Adrenal gland (tissue), 12 donors: ENCODE measurements around the gene TNK1. TPM values are rescaled to one million over a fixed set of nuclear protein-coding genes. Genes with fewer than 3 reads are reported as not detected.

Experiments
- DNase-seq, 7 donors: peaks; one replicate each; pipeline ENCODE4 v3.0.0-alpha.2; 2019 to 2020
- H3K27ac ChIP-seq, 5 donors: fragments of 200-600 bp; sonication (generic) in 4 of 5; 1 replicate in 3 of 5; 2 replicates in 2 of 5; pipeline versions ENCODE4 v1.5.1 to v1.8.0; 2016 to 2020; ENCODE audit warnings: mild to moderate bottlenecking in 1 of 5
- H3K27me3 ChIP-seq: fragments of 200-600 bp; 2 replicates; pipeline ENCODE4 v1.8.0; 2021
- H3K36me3 ChIP-seq, 2 donors: fragments of 200-600 bp; replicated peaks in 1 of 2; 1 replicate in 1 of 2; 2 replicates in 1 of 2; pipeline versions ENCODE4 v1.5.1 to v1.8.0; 2018 to 2022
- H3K4me1 ChIP-seq, 2 donors: fragments of 200-600 bp; replicated peaks in 1 of 2; 1 replicate in 1 of 2; 2 replicates in 1 of 2; pipeline versions ENCODE4 v1.5.1 to v1.8.0; 2018 to 2021
- H3K4me3 ChIP-seq, 4 donors: fragments of 200-600 bp; sonication (generic) in 3 of 4; one replicate each; pipeline ENCODE4 v1.5.1; 2016 to 2018
- H3K9me3 ChIP-seq, 3 donors: fragments of 200-600 bp; sonication (generic) in 1 of 3; replicated peaks in 1 of 3; 1 replicate in 2 of 3; 2 replicates in 1 of 3; pipeline versions ENCODE4 v1.5.1 to v1.8.0; 2016 to 2021
- CTCF ChIP-seq, 6 experiments: fragments of 450-650 bp in 4 of 6; fragments of 200-600 bp in 2 of 6; sonication (generic) in 1 of 6; IDR thresholded peaks; 1 replicate in 5 of 6; 2 replicates in 1 of 6; pipeline versions ENCODE4 v1.5.1 to v1.8.0; 2016 to 2021; ENCODE audit warnings: antibody characterized with exemption in 6 of 6, mild to moderate bottlenecking in 2 of 6, moderate library complexity in 1 of 6
- POLR2A ChIP-seq, 2 donors: fragments of 450-650 bp; IDR thresholded peaks; one replicate each; pipeline ENCODE4 v1.6.1; 2017; ENCODE audit warnings: antibody characterized with exemption in 2 of 2, mild to moderate bottlenecking in 2 of 2, moderate library complexity in 1 of 2
- WGBS, 4 donors: extraction: QIAGEN DNeasy Blood & Tissue Kit in 2 of 4; methylation state at CpG; one replicate each; pipeline versions ENCODE4 v1.1.5 to v1.1.7; 2013 to 2017; 5-methylcytosine and 5-hydroxymethylcytosine counted together
- intact Hi-C, 2 donors: fragments of 100-400 bp; cut with DNase I; formaldehyde crosslinking; loops; one replicate each; pipeline versions ENCODE4 v1.14.1 to v1.15.0; 2022 to 2023
- polyA plus RNA-seq, 3 donors: library from polyadenylated mRNA; stranded (reverse); fragments of 200-250 nt in 2 of 3; fragments of 350-450 nt in 1 of 3; fragmentation: Illumina TruSeq in 1 of 3; extraction: RNeasy Lipid Tissue Mini Kit (QIAGEN cat#74804) in 1 of 3; gene quantifications; one replicate each; pipeline ENCODE4 v1.2.3, GENCODE V29; 2013 to 2014
- total RNA-seq, 9 donors: library from RNA; depleted of rRNA in 4 of 9; stranded (reverse); fragments of >200 nt in 4 of 9; fragments of 120-200 nt in 1 of 9; fragmentation: NEBNext Ultra II Directional in 1 of 9; extraction: Animal tissue kit (Norgen Biotek cat#: 25700) in 1 of 9; gene quantifications; one replicate each; pipeline versions ENCODE4 v1.1.0 to v1.2.4, GENCODE V29; 2013 to 2023
- donor health status: healthy with polysubstance abuse.
- donor health status: Bipolar disorder and iron deficiency.
- donor health status: DM: yes; HTN: yes; CAD: no.
- donor health status: DM: no; HTN: no; CAD: no.
- donor health status: DM: no; HTN: no; CAD: no.
- donor health status: DM: yes; HTN: yes; CAD: no.

TNK1 gene
- total and polyA plus RNA-seq, 12 donors, result 0.06 to 8.7 (median 2.0) TPM

GRCh38 chr17:7384489-7385081 lies 3.7 kb downstream of the TNK1 start:
- 53 to 89% (median 65%) methylated on average over 6 to 23 of the region's 23 CpGs for WGBS, 4 donors
- Histone ChIP-seq H3K4me3 (peak overlapping the region in 1 of 4 donors; percentile 49), H3K27me3 (peaks cover 6% of the 10 kb centered on the region), H3K4me1 (peaks cover 6 to 26% of the 10 kb centered on the region in 2 donors), H3K27ac (peak overlapping the region in 2 of 5 donors; percentile 3 to 5), H3K9me3 (no peaks in the 10 kb centered on the region), H3K36me3 (no peaks in the 10 kb centered on the region)
- DNase-seq, result no peak
- TF ChIP-seq POLR2A (IDR thresholded peaks at IDR 0.05), result no peak
- no peak for TF ChIP-seq CTCF (IDR thresholded peaks at IDR 0.05)
- intact Hi-C loops, result no loop called here

GRCh38 chr17:7388856-7389255 lies 8.0 kb downstream of the TNK1 start:
- Histone ChIP-seq H3K27ac (no peak overlapping the region), H3K27me3 (no peaks in the 10 kb centered on the region), H3K36me3 (no peaks in the 10 kb centered on the region), H3K9me3 (no peaks in the 10 kb centered on the region), H3K4me1 (peaks cover 3 to 14% of the 10 kb centered on the region in 2 donors), H3K4me3 (no peak overlapping the region)
- no peak for DNase-seq
- WGBS, 4 donors, result 90 to 100% (median 96%) methylated on average over 4 to 10 of the region's 10 CpGs
- intact Hi-C loops, result no loop called here
- no peak for TF ChIP-seq POLR2A (IDR thresholded peaks at IDR 0.05)
- no peak for TF ChIP-seq CTCF (IDR thresholded peaks at IDR 0.05)

DNA sequence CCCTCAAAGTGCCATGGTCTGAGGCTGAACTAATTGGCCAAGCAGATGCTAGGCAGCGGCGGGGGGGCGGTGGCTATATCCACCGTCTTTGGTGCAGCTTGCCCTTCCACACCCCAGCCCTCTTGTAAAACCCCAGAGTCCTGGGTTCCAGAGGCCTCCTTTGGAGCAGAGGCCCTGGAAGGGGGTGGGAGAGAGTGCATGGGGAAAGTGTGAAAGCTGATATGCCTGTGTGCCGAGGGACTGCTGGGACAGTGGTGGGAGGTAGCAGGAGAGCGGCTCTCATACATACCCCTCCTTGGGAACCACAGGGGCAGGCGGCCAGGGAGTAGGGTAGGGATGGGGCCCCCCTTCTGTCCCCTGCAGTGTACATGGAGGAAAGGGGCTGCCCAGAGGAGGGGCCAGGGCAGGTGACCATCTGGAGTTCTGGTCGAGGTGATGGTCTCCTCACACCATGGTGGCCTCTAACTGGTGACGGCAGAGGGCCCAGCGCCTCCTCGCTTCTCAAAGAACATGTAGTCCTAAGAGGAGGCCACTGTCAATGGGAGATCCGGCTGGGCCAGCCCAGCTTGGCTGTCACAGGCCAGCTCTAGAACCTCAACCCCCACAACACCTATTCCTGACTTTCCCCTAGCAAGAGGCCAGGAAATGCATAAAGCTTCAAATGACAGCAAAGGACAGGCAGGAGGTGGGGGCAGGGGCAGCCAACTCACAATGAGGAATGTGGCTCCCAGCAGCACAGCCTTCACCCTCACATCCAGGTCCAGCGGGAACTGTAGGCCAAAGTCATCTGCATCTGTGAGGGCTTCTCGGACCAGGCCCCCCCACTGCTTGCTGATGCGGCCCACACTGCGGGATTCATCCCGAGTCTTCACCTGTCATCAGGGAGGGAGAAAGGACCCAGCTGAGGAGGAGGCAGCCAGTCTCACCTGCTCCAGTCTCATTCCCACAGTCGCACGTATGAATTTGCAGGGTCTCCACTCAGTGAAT lies 9.3 kb downstream of the TNK1 start:
- Histone ChIP-seq H3K4me1 (peaks cover 5 to 14% of the 10 kb centered on the region in 2 donors), H3K27ac (no peak overlapping the region), H3K27me3 (no peaks in the 10 kb centered on the region), H3K4me3 (no peak overlapping the region), H3K9me3 (no peaks in the 10 kb centered on the region), H3K36me3 (no peaks in the 10 kb centered on the region)
- TF ChIP-seq POLR2A (IDR thresholded peaks at IDR 0.05), result no peak
- no peak for TF ChIP-seq CTCF (IDR thresholded peaks at IDR 0.05)
- WGBS, 4 donors, result 82 to 93% (median 88%) methylated on average over 10 to 19 of the region's 19 CpGs
- intact Hi-C loops, result no loop called here
- no peak for DNase-seq

DNA sequence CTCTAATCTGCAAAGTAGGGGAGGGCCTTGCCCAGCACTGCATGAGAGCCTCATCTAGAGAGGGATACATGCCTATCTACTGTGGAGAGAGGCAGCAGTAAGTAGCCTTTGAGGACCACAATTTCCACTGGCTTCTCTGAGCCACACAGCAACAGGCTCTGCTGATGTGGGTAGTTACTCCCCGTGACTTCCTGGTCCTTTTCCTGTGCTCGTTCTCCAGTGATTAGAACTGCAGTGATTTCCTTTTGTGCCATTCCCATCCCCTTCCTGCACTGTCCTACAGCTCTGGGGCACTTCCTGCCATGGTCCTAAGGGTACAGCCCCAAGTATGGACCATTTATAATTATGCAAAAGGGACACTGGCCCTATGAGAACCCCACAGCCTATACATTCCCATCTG lies 10.4 kb downstream of the TNK1 start:
- Histone ChIP-seq H3K4me3 (no peak overlapping the region), H3K9me3 (no peaks in the 10 kb centered on the region), H3K27ac (no peak overlapping the region), H3K36me3 (no peaks in the 10 kb centered on the region), H3K27me3 (no peaks in the 10 kb centered on the region), H3K4me1 (peaks cover 6 to 16% of the 10 kb centered on the region in 2 donors)
- intact Hi-C loops, result no loop called here
- 36 to 80% (median 64%) methylated on average over 2 of the region's 2 CpGs for WGBS, 4 donors
- TF ChIP-seq POLR2A (IDR thresholded peaks at IDR 0.05), result no peak
- no peak for TF ChIP-seq CTCF (IDR thresholded peaks at IDR 0.05)
- peak in 1 of 7 donors; percentile 11 for DNase-seq
